ENCODE results near the gene DGKG. TPM values are rescaled to one million over a fixed set of nuclear protein-coding genes. Genes with fewer than 3 reads are reported as not detected.

Gene DGKG
- polyA plus RNA-seq, 2 of the 4 experiments (the other 2 are of a cell fraction), result 11.5 to 13.3 TPM

DNA sequence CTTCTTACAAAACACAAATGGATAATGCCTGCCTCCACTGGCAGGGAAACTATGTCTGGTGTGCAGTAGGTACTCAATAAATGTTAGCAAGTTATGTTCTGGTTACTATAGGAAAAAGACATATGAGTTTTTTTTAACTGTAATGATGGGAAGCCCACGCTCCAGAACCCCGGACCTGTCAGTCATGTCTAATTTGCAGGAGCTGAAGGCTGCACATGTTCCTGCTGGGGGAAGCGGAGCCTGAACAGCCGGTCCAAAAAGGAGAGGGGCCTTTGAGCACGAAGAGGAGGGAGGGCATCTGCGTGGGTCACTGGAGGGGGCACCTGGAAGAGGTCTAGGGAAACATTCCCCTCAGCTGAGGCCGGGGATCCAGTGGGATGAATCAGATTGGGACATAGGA, 113.2 kb downstream of the DGKG start:
- ATAC-seq (no peak), FAIRE-seq (no peak), DNase-seq (ENCODE audit: low read depth in 1 of 2, low spot score in 1 of 2) (no peak)
- no peaks in the 10 kb centered on the region for H3K9me3 ChIP-seq
- H3K4me1 ChIP-seq, result no peaks in the 10 kb centered on the region
- ChIA-PET POLR2A (no interaction called here), CTCF (interaction anchor here (0.7 to 5.9 kb wide), 4 partner anchors 11 to 266 kb away, joined by 3 to 37 read pairs (median 3); no protein-coding TSS in a partner anchor)
- no peak overlapping the region for H3K4me2 ChIP-seq
- H3K27ac ChIP-seq, result no peak overlapping the region
- H3K4me3 ChIP-seq, result no peak overlapping the region
- TF ChIP-seq, protein P1, sequence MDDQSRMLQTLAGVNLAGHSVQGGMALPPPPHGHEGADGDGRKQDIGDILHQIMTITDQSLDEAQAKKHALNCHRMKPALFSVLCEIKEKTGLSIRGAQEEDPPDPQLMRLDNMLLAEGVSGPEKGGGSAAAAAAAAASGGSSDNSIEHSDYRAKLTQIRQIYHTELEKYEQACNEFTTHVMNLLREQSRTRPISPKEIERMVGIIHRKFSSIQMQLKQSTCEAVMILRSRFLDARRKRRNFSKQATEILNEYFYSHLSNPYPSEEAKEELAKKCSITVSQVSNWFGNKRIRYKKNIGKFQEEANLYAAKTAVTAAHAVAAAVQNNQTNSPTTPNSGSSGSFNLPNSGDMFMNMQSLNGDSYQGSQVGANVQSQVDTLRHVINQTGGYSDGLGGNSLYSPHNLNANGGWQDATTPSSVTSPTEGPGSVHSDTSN (IDR thresholded peaks at IDR 0.05), result no peak
- TF ChIP-seq HOXB5 (CRISPR knock-in tag; IDR thresholded peaks at IDR 0.05), result no peak
- TF ChIP-seq, protein P2, sequence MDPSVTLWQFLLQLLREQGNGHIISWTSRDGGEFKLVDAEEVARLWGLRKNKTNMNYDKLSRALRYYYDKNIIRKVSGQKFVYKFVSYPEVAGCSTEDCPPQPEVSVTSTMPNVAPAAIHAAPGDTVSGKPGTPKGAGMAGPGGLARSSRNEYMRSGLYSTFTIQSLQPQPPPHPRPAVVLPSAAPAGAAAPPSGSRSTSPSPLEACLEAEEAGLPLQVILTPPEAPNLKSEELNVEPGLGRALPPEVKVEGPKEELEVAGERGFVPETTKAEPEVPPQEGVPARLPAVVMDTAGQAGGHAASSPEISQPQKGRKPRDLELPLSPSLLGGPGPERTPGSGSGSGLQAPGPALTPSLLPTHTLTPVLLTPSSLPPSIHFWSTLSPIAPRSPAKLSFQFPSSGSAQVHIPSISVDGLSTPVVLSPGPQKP (IDR thresholded peaks at IDR 0.05; ENCODE audit: low read depth, low read length), result no peak
- no peak for TF ChIP-seq CHD2 (IDR thresholded peaks at IDR 0.05; ENCODE audit: low read length, partially characterized antibody)
- TF ChIP-seq KDM1A (IDR thresholded peaks at IDR 0.05; ENCODE audit: low read depth), result no peak
- no peak for TF ChIP-seq SMC3 (IDR thresholded peaks at IDR 0.05)
- no peak for TF ChIP-seq CBX8 (IDR thresholded peaks at IDR 0.05)
- TF ChIP-seq HEYL (CRISPR knock-in tag; IDR thresholded peaks at IDR 0.05), result no peak
- WGBS (ENCODE audit: missing lambda C conversion rate), result 55% methylated on average over 7 of the region's 7 CpGs

DNA sequence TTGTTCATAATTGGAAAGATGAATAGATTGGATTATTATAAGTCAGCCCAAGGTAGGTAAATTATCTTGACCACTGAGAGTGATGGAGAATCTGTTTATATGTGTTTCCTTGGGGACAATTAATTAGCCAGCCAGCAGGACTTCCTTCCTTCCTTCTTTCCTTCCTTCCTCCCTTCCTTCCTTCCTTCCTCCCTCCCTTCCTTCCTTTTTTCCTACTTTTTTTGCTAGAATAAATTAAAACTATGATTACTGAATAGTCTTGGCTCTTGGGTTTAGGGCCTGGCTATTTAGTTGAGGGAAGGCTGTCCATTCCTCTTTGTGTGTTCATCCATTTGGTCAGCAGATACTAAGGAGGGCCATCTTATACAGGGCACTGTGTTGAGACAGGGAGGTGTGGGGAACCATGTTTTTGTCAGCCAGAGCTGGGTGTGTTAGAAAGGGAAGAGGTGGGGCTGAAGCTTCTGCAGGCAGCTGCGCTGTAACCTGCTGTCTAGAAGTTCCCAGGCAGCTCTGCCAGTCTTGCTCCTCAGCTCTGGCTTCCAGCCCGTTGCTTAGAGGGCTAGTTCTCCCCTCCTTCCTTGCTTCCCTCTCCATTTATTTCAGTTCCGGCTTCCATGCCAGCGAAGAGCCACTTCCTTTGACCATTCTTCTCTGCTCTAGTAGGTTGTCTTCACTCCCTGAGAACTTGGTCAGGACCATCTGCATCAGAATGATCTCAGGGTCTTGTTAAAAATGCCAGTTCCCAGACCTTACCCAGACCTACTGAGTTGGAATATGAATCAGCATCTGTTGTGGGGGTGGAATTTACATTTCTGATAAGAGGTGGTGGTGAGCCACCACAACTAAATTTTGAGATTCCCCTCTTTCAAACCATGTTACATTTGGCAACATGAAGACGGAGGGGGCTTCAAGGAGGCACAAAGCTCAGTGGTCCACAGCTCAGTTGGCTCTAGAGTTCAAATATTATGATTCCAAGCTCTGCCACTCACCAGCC, 113.9 kb downstream of the DGKG start:
- 72% methylated on average over 5 of the region's 5 CpGs for WGBS (ENCODE audit: missing lambda C conversion rate)
- FAIRE-seq, result no peak
- POLR2A ChIA-PET, result no interaction called here

DNA sequence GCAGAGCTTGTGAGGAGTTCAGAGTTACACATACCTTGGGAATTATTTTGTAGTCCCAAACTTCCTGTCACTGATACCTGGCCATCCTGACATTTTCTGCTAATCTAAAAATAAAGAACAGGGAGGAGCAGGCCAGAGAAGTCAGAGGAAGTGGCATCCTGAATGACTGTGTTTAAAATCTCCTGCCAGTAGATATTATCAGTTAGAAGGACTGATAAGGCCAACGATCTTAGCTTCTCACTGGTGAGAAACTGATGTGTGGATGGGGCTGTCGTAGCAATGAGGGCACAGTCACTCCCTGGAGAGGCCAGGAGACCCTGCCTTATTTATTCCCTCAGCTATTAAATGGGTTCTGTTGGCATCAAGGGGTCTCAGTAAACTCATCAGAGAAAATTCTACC, 115.1 kb downstream of the DGKG start:
- WGBS (ENCODE audit: missing lambda C conversion rate), result 34% methylated on average over 2 of the region's 2 CpGs
- Histone ChIP-seq H3K4me2 (no peak overlapping the region), H3K4me1 (peaks cover 6% of the 10 kb centered on the region), H3K4me3 (no peak overlapping the region), H3K27ac (no peak overlapping the region), H3K9me3 (no peaks in the 10 kb centered on the region)
- ATAC-seq (no peak), DNase-seq (ENCODE audit: low read depth in 1 of 2, low spot score in 1 of 2) (no peak), FAIRE-seq (no peak)
- TF ChIP-seq, protein P3, sequence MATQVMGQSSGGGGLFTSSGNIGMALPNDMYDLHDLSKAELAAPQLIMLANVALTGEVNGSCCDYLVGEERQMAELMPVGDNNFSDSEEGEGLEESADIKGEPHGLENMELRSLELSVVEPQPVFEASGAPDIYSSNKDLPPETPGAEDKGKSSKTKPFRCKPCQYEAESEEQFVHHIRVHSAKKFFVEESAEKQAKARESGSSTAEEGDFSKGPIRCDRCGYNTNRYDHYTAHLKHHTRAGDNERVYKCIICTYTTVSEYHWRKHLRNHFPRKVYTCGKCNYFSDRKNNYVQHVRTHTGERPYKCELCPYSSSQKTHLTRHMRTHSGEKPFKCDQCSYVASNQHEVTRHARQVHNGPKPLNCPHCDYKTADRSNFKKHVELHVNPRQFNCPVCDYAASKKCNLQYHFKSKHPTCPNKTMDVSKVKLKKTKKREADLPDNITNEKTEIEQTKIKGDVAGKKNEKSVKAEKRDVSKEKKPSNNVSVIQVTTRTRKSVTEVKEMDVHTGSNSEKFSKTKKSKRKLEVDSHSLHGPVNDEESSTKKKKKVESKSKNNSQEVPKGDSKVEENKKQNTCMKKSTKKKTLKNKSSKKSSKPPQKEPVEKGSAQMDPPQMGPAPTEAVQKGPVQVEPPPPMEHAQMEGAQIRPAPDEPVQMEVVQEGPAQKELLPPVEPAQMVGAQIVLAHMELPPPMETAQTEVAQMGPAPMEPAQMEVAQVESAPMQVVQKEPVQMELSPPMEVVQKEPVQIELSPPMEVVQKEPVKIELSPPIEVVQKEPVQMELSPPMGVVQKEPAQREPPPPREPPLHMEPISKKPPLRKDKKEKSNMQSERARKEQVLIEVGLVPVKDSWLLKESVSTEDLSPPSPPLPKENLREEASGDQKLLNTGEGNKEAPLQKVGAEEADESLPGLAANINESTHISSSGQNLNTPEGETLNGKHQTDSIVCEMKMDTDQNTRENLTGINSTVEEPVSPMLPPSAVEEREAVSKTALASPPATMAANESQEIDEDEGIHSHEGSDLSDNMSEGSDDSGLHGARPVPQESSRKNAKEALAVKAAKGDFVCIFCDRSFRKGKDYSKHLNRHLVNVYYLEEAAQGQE (IDR thresholded peaks at IDR 0.05), result no peak
- TF ChIP-seq EP300 (IDR thresholded peaks at IDR 0.05) (no peak), CHD2 (IDR thresholded peaks at IDR 0.05; ENCODE audit: low read length, partially characterized antibody) (no peak), NPAS2 (CRISPR knock-in tag; IDR thresholded peaks at IDR 0.05; ENCODE audit: borderline replicate concordance) (no peak), MAFK (IDR thresholded peaks at IDR 0.05; ENCODE audit: partially characterized antibody) (no peak), NFE2L2 (conservative IDR thresholded peaks at IDR 0.05; ENCODE audit: low read length) (no peak), SMC3 (IDR thresholded peaks at IDR 0.05) (no peak), GATA3 (IDR thresholded peaks at IDR 0.05; ENCODE audit: borderline replicate concordance) (no peak)
- ChIA-PET POLR2A (no interaction called here), CTCF (interaction anchor here (0.6 to 5.9 kb wide), 3 partner anchors 12 to 350 kb away, joined by 3 to 37 read pairs (median 3); no protein-coding TSS in a partner anchor)

More for the DNA sequence above, 113.9 kb downstream of the DGKG start:
- DNase-seq (ENCODE audit: low read depth in 1 of 2, low spot score in 1 of 2), result no peak
- no peak for TF ChIP-seq ESRRA (IDR thresholded peaks at IDR 0.05; ENCODE audit: borderline replicate concordance, low read length)
- no peak for TF ChIP-seq KDM1A (IDR thresholded peaks at IDR 0.05; ENCODE audit: low read depth)
- TF ChIP-seq HOXB13 (CRISPR knock-in tag; IDR thresholded peaks at IDR 0.05; ENCODE audit: low read depth), result no peak
- TF ChIP-seq, protein P4, sequence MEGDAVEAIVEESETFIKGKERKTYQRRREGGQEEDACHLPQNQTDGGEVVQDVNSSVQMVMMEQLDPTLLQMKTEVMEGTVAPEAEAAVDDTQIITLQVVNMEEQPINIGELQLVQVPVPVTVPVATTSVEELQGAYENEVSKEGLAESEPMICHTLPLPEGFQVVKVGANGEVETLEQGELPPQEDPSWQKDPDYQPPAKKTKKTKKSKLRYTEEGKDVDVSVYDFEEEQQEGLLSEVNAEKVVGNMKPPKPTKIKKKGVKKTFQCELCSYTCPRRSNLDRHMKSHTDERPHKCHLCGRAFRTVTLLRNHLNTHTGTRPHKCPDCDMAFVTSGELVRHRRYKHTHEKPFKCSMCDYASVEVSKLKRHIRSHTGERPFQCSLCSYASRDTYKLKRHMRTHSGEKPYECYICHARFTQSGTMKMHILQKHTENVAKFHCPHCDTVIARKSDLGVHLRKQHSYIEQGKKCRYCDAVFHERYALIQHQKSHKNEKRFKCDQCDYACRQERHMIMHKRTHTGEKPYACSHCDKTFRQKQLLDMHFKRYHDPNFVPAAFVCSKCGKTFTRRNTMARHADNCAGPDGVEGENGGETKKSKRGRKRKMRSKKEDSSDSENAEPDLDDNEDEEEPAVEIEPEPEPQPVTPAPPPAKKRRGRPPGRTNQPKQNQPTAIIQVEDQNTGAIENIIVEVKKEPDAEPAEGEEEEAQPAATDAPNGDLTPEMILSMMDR (IDR thresholded peaks at IDR 0.05), result no peak
- no peak for TF ChIP-seq BHLHE40 (IDR thresholded peaks at IDR 0.05; ENCODE audit: low read depth, low read length)
- TF ChIP-seq FOSB (CRISPR knock-in tag; IDR thresholded peaks at IDR 0.05), result no peak
- no peak for TF ChIP-seq CBX8 (IDR thresholded peaks at IDR 0.05)
- no peak for TF ChIP-seq PHF8 (IDR thresholded peaks at IDR 0.05; ENCODE audit: borderline replicate concordance, low read depth)
- no peak for TF ChIP-seq HEYL (CRISPR knock-in tag; IDR thresholded peaks at IDR 0.05)
- TF ChIP-seq NFE2L2 (conservative IDR thresholded peaks at IDR 0.05; ENCODE audit: low read length), result no peak
- no peak for TF ChIP-seq EP300 (IDR thresholded peaks at IDR 0.05)
- no peak for ATAC-seq
- no peaks in the 10 kb centered on the region for H3K9me3 ChIP-seq
- no peak overlapping the region for H3K27ac ChIP-seq
- peaks cover 1% of the 10 kb centered on the region; the same call in 2 of the 3 replicates for H3K4me1 ChIP-seq
- no peak overlapping the region for H3K4me3 ChIP-seq
- H3K4me2 ChIP-seq, result no peak overlapping the region
- CTCF ChIA-PET, result interaction anchor here (0.7 to 5.9 kb wide), 4 partner anchors 11 to 265 kb away, joined by 3 to 37 read pairs (median 3); no protein-coding TSS in a partner anchor

All from A549 (cell line).